Neural progenitor cell (in vitro differentiated cells): ENCODE data around the gene KIDINS220. TPM values are rescaled to one million over a fixed set of nuclear protein-coding genes. Genes with fewer than 3 reads are reported as not detected.

Experiments
- DNase-seq: peaks from one replicate; pipeline ENCODE4 v3.0.0-alpha.2; 2016; ENCODE audit warnings: low spot score
- H2AFZ ChIP-seq: fragments of 200-600 bp; sonication (generic); replicated peaks from 2 replicates; pipeline ENCODE4 v1.6.1; 2016; ENCODE audit warnings: antibody characterized with exemption
- H3F3A ChIP-seq: fragments of 200-600 bp; sonication (generic); 2 replicates; pipeline ENCODE4 v1.6.1; 2016; ENCODE audit warnings: antibody characterized with exemption, low read depth
- H3K27ac ChIP-seq: fragments of 200-600 bp; sonication (generic); 2 replicates; pipeline ENCODE4 v1.5.1; 2016; ENCODE audit warnings: mild to moderate bottlenecking
- H3K27me3 ChIP-seq: fragments of 200-600 bp; sonication (generic); 2 replicates; pipeline ENCODE4 v1.6.1; 2016; ENCODE audit warnings: mild to moderate bottlenecking, moderate library complexity
- H3K36me3 ChIP-seq: fragments of 200-600 bp; sonication (generic); 2 replicates; pipeline ENCODE4 v1.5.1; 2016
- H3K4me1 ChIP-seq: fragments of 200-600 bp; sonication (generic); 2 replicates; pipeline ENCODE4 v1.6.1; 2016; ENCODE audit warnings: mixed run types
- H3K4me2 ChIP-seq: fragments of 200-600 bp; sonication (generic); 2 replicates; pipeline ENCODE4 v1.6.1; 2016
- H3K4me3 ChIP-seq: fragments of 200-600 bp; sonication (generic); 2 replicates; pipeline ENCODE4 v1.5.1; 2016
- H3K79me2 ChIP-seq: fragments of 200-600 bp; sonication (generic); 2 replicates; pipeline ENCODE4 v1.6.1; 2016; ENCODE audit warnings: low read depth
- H3K9ac ChIP-seq: fragments of 200-600 bp; sonication (generic); 2 replicates; pipeline ENCODE4 v1.6.1; 2016
- H3K9me3 ChIP-seq: fragments of 200-600 bp; sonication (generic); 2 replicates; pipeline ENCODE4 v1.5.1; 2016; ENCODE audit warnings: low read depth
- H4K20me1 ChIP-seq: fragments of 200-600 bp; sonication (generic); 2 replicates; pipeline ENCODE4 v1.6.1; 2016; ENCODE audit warnings: low read depth
- H3K27ac Mint-ChIP-seq: 3 replicates; pipeline ENCODE4 v1.8.0; 2021; ENCODE audit warnings: mixed read lengths
- H3K27me3 Mint-ChIP-seq: 2 replicates; pipeline ENCODE4 v1.8.0; 2022; ENCODE audit warnings: low read depth, mild to moderate bottlenecking, inconsistent platforms, moderate library complexity, mixed read lengths; ENCODE audit not compliant: insufficient read depth
- H3K36me3 Mint-ChIP-seq: 3 replicates; pipeline ENCODE4 v1.8.0; 2021; ENCODE audit warnings: mixed read lengths
- H3K4me1 Mint-ChIP-seq: 3 replicates; pipeline ENCODE4 v1.8.0; 2021; ENCODE audit warnings: mixed read lengths
- H3K4me3 Mint-ChIP-seq: 3 replicates; pipeline ENCODE4 v1.8.0; 2021; ENCODE audit warnings: mild to moderate bottlenecking, moderate library complexity, mixed read lengths
- H3K9me3 Mint-ChIP-seq: 3 replicates; pipeline ENCODE4 v1.8.0; 2020; ENCODE audit warnings: mixed read lengths
- EZH2 ChIP-seq: fragments of 200-600 bp; sonication (generic); IDR thresholded peaks from 2 replicates; pipeline ENCODE4 v1.6.1; 2017; ENCODE audit warnings: antibody characterized with exemption, mild to moderate bottlenecking, moderate library complexity
- EZH2phosphoT487 ChIP-seq: fragments of 200-600 bp; sonication (generic); IDR thresholded peaks from 2 replicates; pipeline ENCODE4 v1.6.1; 2017; ENCODE audit warnings: antibody characterized with exemption
- total RNA-seq: library from RNA; depleted of rRNA; stranded (reverse); fragments of >200 nt; gene quantifications from 2 replicates; pipeline ENCODE4 v1.2.3, GENCODE V29; 2015; ENCODE audit warnings: low replicate concordance
- TF ChIP-seq, protein P1 (sequence below): fragments of 200-600 bp; sonication (generic); IDR thresholded peaks from 2 replicates; pipeline ENCODE4 v1.5.1; 2017; ENCODE audit warnings: antibody characterized with exemption, mild to moderate bottlenecking

The KIDINS220 gene
- total RNA-seq, 1 donor from 2014 or later, result 56.1 TPM

DNA sequence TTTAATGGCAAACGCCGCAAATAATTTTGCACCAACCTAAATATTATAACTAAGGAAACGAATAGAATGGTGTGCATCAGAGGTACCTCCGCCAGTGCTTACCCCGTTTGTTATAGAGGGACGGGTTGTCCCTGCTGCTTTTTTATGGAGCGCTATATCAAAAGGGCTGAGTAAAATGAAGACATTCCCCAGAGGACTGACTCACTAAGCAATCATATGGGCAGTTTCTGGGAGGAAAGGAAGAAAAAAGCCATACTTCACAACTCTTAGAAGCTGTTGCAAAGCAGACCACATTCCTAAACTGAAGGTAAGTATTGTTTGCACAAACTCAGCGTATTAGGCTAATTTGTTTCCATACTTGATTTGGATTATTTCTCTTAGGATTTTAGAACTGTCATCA is 142.7 kb downstream of the KIDINS220 start:
- Mint-ChIP-seq H3K4me1 (peaks cover 2% of the 10 kb centered on the region), H3K27me3 (peaks cover 3% of the 10 kb centered on the region), H3K27ac (no peak overlapping the region), H3K36me3 (no peaks in the 10 kb centered on the region), H3K9me3 (peaks cover 11% of the 10 kb centered on the region), H3K4me3 (no peak overlapping the region)
- H4K20me1 ChIP-seq, result no peaks in the 10 kb centered on the region
- no peaks in the 10 kb centered on the region for H3K9me3 ChIP-seq
- H3K9ac ChIP-seq, result no peak overlapping the region
- peaks cover 9% of the 10 kb centered on the region for H3K27me3 ChIP-seq
- no peaks in the 10 kb centered on the region for H3K79me2 ChIP-seq
- no peaks in the 10 kb centered on the region for H3K36me3 ChIP-seq
- TF ChIP-seq, protein P1, sequence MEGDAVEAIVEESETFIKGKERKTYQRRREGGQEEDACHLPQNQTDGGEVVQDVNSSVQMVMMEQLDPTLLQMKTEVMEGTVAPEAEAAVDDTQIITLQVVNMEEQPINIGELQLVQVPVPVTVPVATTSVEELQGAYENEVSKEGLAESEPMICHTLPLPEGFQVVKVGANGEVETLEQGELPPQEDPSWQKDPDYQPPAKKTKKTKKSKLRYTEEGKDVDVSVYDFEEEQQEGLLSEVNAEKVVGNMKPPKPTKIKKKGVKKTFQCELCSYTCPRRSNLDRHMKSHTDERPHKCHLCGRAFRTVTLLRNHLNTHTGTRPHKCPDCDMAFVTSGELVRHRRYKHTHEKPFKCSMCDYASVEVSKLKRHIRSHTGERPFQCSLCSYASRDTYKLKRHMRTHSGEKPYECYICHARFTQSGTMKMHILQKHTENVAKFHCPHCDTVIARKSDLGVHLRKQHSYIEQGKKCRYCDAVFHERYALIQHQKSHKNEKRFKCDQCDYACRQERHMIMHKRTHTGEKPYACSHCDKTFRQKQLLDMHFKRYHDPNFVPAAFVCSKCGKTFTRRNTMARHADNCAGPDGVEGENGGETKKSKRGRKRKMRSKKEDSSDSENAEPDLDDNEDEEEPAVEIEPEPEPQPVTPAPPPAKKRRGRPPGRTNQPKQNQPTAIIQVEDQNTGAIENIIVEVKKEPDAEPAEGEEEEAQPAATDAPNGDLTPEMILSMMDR, result no peak
- H3K4me1 ChIP-seq, result no peaks in the 10 kb centered on the region
- H3F3A ChIP-seq, result no peaks in the 10 kb centered on the region
- no peak overlapping the region for H3K4me3 ChIP-seq
- no peak for DNase-seq
- H2AFZ ChIP-seq, result no peak overlapping the region
- H3K4me2 ChIP-seq, result no peak overlapping the region
- H3K27ac ChIP-seq, result no peak overlapping the region

DNA sequence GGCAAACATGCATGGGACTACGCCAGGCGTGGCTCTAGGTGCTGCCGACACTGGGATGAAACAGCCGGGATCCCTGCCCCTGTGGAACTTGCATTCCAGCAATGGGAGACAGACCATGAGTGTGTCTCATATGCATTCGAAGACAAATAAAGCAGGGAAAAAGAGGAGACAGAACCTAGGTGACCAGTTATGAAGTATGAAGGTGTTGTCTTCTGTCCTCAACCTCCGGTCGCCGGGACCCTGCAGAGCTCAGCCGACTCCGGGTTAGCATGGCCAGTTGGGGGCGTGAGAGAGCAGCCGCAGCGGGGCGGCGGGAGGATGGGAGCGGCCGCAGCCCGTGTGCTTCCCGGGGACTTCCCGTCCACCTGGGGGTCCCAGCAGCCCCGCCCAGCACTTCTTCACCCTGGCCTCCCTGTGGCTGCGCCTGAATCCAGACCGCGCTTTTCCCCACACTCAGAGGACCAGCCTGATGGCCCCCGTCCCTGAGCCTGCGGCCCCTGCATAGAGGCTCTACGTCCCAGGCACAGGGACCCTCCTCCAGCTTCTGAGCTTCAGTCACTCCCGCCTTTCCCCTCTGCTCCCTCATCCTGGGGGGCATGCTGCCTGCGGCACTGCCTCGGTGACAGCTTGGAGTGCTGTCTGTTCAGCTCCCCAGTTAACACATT is 144.1 kb downstream of the KIDINS220 start:
- no peak for TF ChIP-seq EZH2phosphoT487
- TF ChIP-seq, protein P1, result peak; percentile 72
- Histone ChIP-seq H3K4me2 (peak overlapping the region; percentile 43), H3K4me3 (no peak overlapping the region), H3K27ac (no peak overlapping the region), H4K20me1 (no peaks in the 10 kb centered on the region), H2AFZ (peak overlapping the region; percentile 89), H3K27me3 (peaks cover 9% of the 10 kb centered on the region), H3K79me2 (no peaks in the 10 kb centered on the region), H3F3A (no peaks in the 10 kb centered on the region), H3K36me3 (no peaks in the 10 kb centered on the region), H3K9ac (no peak overlapping the region), H3K4me1 (no peaks in the 10 kb centered on the region), H3K9me3 (peaks cover 1% of the 10 kb centered on the region)
- peaks cover 5% of the 10 kb centered on the region for H3K36me3 Mint-ChIP-seq
- H3K27ac Mint-ChIP-seq, result peak overlapping the region; percentile 91
- H3K27me3 Mint-ChIP-seq, result peaks cover 8% of the 10 kb centered on the region
- peaks cover 9% of the 10 kb centered on the region for H3K9me3 Mint-ChIP-seq
- H3K4me3 Mint-ChIP-seq, result no peak overlapping the region
- peaks cover 2% of the 10 kb centered on the region for H3K4me1 Mint-ChIP-seq
- DNase-seq, result peak; percentile 54

DNA sequence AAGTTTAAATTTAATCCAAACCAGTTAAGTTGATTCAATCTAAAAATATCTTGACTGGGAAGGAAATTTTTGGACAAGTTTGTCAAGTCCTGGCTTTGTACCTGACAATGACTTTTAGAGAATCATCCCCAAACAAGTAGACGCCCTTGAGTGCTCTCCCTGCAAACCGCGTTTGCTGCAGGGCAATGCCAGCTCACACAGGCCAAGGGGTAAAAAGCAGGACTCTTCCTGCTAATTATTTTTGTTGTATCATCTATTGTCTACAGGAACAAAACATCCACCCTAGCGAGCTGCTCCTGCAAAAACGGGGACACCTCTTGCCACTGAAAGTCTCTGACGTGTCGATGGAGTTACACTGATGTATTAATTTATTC is 144.6 kb downstream of the KIDINS220 start:
- peaks cover 5% of the 10 kb centered on the region for H3K36me3 Mint-ChIP-seq
- no peak for TF ChIP-seq EZH2
- TF ChIP-seq, protein P1, result no peak
- no peak for TF ChIP-seq EZH2phosphoT487
- Histone ChIP-seq H2AFZ (no peak overlapping the region), H3K27me3 (peaks cover 9% of the 10 kb centered on the region), H3K79me2 (no peaks in the 10 kb centered on the region), H3K4me3 (no peak overlapping the region), H3K36me3 (no peaks in the 10 kb centered on the region), H3F3A (no peaks in the 10 kb centered on the region), H3K9me3 (peaks cover 4% of the 10 kb centered on the region), H3K4me1 (no peaks in the 10 kb centered on the region), H4K20me1 (no peaks in the 10 kb centered on the region), H3K9ac (no peak overlapping the region), H3K27ac (no peak overlapping the region), H3K4me2 (peak overlapping the region; percentile 43)
- peak overlapping the region; percentile 21 for H3K27ac Mint-ChIP-seq
- peaks cover 8% of the 10 kb centered on the region for H3K27me3 Mint-ChIP-seq
- peaks cover 5% of the 10 kb centered on the region for H3K9me3 Mint-ChIP-seq
- peaks cover 2% of the 10 kb centered on the region for H3K4me1 Mint-ChIP-seq
- DNase-seq, result no peak
- no peak overlapping the region for H3K4me3 Mint-ChIP-seq
